Measurements from ENCODE around the gene C19orf25.

C19orf25 gene

DNA sequence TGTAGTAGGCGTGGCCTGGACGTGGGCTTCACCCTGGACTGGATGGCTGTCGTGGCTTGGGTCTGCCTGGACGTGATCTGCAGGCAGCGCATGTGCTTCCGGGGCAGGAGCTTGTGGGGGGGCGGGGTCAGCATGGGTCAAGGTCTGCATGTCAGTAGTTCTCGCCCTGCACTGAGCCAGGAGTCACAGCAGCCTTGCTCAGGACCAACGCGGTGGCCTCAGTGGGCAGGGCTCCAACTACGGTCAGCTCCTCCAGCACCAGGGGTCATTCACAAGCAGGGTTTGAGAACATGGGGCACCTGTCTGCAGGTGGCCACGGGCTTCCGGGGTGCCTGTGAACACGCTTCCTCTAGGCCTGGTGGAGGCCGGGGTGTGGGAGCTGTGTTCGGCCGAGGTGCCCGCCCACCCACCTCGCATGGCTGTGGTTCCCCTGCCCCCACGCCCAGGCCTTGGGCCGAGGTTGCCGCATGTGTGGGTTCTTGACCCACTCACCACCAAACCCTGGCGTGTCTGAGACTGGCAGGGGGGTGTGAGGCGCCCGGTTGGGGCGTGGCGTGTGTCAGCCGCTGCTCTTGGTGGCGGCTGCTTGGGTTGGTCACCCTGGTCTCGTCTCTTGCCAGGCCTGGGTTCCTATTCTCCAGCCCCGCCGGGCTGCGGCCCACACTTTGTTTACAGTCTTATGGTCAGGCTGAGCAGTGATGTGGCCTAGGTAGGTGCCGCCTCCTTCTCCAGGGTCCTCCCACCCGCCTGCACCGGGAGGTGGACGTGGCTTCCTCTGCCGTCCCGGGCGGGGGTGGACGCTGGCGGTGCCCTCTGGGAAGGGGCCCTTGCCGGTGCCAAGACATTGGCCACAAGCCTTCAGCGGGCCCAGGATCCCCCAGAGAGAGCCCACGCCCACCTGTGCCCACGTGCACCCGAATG is 45.6 kb downstream of the C19orf25 start:
- no peak for DNase-seq (ENCODE audit: low read depth)
- H3K4me3 ChIP-seq (ENCODE audit: control insufficient read depth, low read depth, low read length): no peak overlapping the region
- TF ChIP-seq, protein P1, sequence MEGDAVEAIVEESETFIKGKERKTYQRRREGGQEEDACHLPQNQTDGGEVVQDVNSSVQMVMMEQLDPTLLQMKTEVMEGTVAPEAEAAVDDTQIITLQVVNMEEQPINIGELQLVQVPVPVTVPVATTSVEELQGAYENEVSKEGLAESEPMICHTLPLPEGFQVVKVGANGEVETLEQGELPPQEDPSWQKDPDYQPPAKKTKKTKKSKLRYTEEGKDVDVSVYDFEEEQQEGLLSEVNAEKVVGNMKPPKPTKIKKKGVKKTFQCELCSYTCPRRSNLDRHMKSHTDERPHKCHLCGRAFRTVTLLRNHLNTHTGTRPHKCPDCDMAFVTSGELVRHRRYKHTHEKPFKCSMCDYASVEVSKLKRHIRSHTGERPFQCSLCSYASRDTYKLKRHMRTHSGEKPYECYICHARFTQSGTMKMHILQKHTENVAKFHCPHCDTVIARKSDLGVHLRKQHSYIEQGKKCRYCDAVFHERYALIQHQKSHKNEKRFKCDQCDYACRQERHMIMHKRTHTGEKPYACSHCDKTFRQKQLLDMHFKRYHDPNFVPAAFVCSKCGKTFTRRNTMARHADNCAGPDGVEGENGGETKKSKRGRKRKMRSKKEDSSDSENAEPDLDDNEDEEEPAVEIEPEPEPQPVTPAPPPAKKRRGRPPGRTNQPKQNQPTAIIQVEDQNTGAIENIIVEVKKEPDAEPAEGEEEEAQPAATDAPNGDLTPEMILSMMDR (conservative IDR thresholded peaks at IDR 0.05; ENCODE audit: control insufficient read depth, insufficient read depth, low read depth, low read length): no peak

DNA sequence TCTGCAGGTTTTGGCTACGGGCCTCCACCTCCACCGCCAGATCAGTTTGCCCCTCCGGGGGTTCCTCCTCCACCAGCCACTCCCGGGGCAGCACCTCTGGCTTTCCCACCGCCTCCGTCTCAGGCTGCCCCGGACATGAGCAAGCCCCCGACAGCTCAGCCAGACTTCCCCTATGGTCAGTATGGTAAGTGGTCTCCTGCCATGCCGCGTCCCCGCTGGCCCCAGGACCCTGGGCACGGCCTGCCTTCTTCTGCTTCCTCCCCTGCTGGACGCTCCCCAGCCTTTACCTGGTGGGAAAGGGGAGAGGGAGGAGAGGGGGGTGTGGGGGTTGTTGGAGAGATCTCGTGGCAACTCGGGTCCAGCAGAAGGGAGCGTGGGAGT is 46.5 kb downstream of the C19orf25 start:
- H3K4me3 ChIP-seq (ENCODE audit: control insufficient read depth, low read depth, low read length): no peak overlapping the region

GRCh38 chr19:1431759-1432506 is 47.1 kb downstream of the C19orf25 start:
- TF ChIP-seq, protein P1 (conservative IDR thresholded peaks at IDR 0.05; ENCODE audit: control insufficient read depth, insufficient read depth, low read depth, low read length): no peak
- no peak overlapping the region for H3K4me3 ChIP-seq (ENCODE audit: control insufficient read depth, low read depth, low read length)
- DNase-seq (ENCODE audit: low read depth): no peak

More for the DNA sequence above, 46.5 kb downstream of the C19orf25 start:
- DNase-seq (ENCODE audit: low read depth): no peak
- TF ChIP-seq, protein P1 (conservative IDR thresholded peaks at IDR 0.05; ENCODE audit: control insufficient read depth, insufficient read depth, low read depth, low read length): no peak

- TF ChIP-seq, protein P1 (conservative IDR thresholded peaks at IDR 0.05; ENCODE audit: control insufficient read depth, insufficient read depth, low read depth, low read length): no peak
- DNase-seq (ENCODE audit: low read depth): no peak
- no peak overlapping the region for H3K4me3 ChIP-seq (ENCODE audit: control insufficient read depth, low read depth, low read length)
Observed at GRCh38 chr19:1430246-1430645, 48.8 kb downstream of the C19orf25 start.

DNA sequence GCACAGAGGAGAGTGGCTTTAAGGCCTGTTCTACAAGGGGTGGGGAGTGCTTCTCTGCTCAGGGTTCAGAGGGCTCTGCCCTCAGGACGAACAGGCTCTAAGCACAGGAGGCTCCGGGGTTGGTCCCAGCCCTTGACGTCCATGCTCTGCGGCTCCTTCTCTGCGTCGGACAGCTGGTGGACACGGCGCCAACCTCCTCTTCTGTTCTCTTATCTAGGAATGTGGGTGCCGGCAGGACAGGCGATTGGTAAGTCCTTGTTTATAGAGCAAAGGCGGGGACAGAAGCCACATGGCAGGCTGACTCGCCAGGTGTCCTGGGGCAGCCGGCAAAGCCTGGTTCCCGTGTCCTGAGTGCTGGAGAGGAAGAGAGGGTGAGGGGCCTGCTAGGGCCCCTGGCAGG is 49.3 kb downstream of the C19orf25 start:
- DNase-seq (ENCODE audit: low read depth): no peak
- TF ChIP-seq, protein P1 (conservative IDR thresholded peaks at IDR 0.05; ENCODE audit: control insufficient read depth, insufficient read depth, low read depth, low read length): no peak
- no peak overlapping the region for H3K4me3 ChIP-seq (ENCODE audit: control insufficient read depth, low read depth, low read length)

- no peak for DNase-seq (ENCODE audit: low read depth)
- no peak overlapping the region for H3K4me3 ChIP-seq (ENCODE audit: control insufficient read depth, low read depth, low read length)
- TF ChIP-seq, protein P1 (conservative IDR thresholded peaks at IDR 0.05; ENCODE audit: control insufficient read depth, insufficient read depth, low read depth, low read length): no peak
Observed at GRCh38 chr19:1428738-1429391, 50.1 kb downstream of the C19orf25 start.
